NCI-H2227 treated with DMSO at 0.1 percent for 48 hours (cell line): ENCODE data around the gene NAP1L4.

Source experiments
- DNase-seq: peaks from one replicate; lab custom pipeline; 2025; lab: John Stamatoyannopoulos, UW

Gene NAP1L4

DNA sequence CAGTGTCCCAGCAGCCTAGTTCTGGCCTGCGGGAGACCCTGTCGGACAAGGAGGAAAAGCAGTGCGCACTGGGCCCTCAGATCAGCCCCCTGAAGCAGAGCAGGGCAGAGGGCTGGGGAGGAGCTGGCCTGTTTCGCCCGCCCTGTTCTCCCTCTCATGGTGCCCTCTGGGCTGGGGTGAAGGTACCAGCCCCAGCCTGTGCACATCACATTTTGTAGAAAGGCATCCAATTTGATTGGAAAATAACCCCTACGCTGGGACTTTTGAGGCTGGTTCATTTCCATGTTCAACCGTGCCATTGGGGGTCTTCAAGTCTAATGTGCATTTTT, 832 bp upstream of the NAP1L4 start:
- DNase-seq, result peak; percentile 56

DNA sequence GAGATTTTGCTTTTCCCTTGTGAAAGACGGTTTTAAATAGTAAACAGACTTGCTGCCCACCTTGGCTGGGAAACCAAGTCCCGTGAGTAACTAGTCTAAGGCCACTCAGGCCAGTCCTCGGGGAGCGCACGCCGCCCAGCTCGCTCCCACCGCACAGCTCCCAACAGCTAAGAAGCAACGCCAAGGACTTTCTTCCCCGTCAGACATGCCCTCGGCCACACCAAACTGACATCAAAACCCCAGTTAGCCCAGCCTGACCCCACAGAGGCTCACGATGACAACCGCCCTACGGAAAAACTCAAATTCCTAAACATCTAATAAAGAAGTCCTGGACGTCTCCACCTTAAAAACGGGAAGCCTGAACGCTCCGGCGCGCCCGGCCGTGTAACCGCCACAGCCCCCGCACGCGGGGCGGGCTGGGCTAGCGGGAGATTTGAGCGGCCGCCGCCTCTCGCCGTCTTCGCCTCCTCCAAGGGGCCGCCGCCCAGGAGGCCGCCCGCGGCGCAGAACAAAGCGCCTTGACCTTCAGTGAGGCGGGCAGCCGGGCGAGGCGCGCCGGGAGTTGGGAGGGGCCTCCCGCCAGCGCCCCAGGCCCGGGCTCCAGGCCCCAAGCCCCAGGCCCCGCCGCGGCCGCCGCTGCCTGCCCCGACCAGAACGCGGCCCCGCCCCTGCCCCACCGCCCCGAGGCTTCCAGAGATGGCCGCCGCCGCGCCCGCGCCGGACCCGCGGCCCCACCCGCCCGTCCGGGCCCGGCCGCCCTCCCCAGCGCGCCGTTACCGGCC, 486 bp downstream of the NAP1L4 start:
- no peak for DNase-seq

DNA sequence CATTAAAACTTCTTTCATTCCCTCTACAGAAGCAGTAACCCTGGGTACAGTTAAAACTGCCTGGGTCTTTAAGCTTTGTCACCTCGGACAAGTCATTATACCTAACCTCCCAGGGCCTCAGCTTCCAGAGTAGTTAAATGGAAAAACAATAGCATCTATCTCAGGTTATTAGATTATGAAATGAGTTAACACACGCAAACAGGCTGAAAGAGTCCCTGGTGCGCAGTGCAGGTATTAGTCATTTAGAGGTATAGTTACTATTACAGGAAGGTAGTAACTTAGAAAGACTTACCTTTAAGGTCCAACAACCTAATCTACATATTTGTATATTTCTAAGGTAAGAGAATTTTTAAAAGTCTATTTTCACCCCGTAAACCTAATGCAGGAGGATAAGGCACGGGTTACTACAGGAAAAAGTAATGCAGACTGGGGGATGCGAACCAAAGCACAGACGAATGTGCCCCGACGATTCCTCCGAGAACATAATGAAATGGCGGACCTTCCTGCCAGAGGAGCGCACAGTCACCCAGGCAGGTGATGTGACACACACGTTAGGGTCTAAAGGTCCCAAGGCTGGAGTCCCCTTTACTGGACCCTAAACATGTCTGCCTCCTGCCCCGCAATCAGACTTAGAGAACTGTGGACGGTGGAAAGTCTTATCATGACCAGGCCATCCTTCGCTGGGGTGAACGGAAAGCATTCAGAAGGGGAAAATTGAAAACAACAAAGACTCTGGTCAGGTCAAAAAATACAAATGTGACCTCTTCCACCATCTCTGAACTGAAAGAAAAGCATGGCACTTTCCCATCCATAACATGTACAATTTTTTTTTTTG, 1.3 kb downstream of the NAP1L4 start:
- DNase-seq, result no peak

DNA sequence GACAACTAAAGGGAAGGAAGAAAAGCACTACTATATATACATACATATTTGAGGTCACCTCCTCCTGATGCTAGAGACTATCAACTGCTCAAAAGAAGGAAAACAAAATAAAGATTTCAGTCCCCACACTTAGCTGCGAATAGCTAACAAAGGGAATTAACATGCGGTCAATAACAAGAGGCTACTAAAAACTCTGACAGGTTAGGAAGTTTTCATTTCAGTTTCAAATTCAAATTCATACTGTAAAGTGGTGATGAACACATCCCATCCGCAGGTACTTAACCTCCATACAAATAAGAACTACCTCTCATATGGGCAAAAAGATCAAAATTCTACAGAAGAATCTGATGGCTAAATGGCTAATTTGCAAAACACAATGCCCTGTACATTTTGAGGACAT, 2.6 kb downstream of the NAP1L4 start:
- DNase-seq, result no peak

DNA sequence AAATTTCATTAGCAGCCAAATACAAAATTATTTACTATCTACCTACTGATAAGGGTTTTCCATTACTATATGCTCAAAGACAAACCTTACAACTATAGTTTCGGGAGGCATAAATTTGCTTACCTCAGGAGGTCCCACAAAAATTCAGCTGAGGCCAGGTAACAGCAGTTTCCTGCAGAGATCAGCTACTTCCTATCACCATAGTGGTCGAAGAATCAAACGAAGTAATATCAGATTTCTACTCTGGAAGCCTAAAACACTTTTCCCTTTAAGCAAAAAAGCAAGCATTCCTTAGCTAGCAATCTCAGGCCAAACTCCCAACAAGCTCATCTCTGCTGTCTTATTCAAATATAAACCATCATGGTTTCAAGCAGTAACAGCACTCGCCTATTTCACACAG, 3.1 kb downstream of the NAP1L4 start:
- DNase-seq, result no peak

DNA sequence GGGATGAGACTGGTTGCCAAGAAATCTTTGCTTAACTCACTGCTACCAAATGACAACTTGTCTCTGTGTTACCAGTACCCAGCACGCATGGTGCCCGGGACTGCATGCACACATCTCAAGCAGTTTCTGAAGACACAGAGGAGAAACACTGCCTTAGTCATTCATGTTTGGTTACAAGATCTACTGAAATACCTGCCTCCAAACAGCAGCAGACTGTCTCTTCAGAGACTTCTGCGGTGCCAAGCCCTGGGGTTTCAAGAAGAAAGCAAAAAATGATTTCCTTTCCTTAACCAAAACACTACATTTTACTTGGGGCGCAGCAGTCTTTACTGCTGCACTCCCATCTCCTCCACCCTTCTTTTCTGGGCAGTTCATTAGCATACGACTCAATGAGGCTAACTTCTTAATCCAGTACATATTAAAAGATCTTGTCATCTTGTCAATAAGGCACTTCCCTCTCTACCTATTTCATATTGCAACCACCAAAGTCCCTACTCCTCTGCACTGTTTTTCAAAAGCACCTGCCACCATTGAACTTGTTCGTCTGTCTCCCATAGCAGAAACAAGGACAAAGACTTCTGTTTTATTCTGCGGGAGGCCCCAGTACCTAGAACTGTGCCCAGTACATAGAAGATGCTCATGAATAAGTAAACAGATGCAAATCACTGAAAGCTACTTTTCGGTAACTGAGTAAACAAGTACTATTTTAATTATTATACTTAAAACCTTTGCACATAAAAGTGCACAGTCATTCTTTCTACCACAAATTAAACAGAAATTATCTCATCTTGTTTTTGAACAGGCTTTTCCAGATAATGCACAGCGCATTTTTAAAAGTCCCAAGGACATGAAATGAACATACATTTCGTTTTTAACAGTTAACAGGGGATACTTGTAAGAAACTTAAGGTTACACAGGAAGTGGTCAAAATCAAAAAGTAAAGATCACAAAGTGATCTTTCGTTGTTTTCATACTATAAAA, 4.0 kb downstream of the NAP1L4 start:
- no peak for DNase-seq

DNA sequence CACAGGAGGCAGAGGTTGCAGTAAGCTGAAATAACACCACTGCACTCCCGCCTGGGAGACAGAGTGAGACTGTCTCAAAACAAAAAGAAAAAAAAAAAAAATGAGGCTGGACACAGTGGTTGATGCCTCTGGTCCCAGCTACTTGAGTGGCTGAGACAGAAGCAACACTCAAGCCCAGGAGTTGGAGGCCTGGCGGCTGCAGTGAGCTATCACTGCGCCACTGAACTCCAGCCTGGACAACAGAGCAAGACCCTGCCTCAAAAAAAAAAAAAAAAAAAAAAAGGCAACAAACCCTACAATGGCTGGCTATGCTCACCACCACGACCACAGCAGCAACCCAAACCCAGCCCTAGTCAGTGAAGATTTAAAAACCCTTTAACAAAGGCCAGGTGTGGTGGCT, 8.2 kb downstream of the NAP1L4 start:
- no peak for DNase-seq

DNA sequence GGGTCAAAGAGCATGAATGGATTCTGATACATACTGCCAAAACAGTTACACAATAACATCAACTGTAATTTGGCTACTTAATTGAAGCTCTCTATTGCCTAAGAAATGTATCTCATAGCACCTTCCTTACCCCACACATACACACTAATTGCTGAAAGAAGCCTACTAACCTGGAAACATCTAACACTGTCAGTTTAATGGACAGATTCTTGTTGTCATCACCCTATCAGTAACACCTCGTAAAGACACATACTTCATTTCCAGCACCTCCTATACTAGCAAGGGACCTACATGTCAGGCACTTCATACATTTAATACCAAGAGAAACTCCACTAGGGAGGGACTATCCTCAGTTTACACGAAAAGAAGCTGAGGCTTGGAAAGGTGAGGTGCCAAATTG, 9.9 kb downstream of the NAP1L4 start:
- no peak for DNase-seq

DNA sequence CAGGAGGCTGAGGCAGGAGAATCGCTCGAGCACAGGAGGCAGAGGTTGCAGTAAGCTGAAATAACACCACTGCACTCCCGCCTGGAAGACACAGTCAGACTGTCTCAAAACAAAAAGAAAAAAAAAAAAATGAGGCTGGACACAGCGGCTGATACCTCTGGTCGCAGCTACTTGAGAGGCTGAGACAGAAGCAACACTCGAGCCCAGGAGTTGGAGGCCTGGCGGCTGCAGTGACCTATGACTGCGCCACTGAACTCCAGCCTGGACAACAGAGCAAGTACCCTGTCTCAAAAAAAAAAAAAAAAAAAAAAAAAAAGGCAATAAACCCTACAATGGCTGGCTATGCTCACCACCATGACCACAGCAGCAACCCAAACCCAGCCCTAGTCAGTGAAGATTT, 11.0 kb downstream of the NAP1L4 start:
- no peak for DNase-seq

DNA sequence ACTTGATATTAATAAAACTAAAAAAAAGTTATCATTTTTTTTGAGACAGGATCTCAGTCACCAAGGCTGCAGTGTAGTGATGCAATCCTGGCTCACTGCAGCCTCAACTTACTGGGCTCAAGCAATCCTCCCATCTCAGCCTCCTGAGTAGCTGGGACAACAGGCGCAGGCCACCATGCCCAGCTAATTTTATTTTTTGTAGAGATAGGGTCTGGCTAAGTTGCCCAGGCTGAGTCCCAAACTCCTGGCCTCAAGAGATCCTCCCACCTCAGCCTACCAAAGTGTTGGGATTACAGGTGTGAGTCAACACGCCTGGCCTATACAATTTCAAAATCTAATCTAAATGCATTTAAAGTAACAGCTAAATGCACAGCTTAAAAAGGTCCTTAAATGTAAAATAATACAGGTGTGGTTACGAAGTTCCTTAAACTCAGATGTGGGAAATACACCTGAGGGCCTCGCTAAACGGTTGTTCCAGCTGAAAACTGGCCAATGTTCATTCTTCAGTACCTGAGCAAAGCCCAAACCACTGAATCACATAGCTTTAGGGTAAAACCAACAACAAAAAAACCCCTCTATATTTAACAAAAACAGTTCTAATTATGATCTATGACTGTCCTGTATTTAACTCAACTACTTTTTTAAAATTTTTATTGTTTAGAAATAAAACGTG, 11.8 kb downstream of the NAP1L4 start:
- no peak for DNase-seq

DNA sequence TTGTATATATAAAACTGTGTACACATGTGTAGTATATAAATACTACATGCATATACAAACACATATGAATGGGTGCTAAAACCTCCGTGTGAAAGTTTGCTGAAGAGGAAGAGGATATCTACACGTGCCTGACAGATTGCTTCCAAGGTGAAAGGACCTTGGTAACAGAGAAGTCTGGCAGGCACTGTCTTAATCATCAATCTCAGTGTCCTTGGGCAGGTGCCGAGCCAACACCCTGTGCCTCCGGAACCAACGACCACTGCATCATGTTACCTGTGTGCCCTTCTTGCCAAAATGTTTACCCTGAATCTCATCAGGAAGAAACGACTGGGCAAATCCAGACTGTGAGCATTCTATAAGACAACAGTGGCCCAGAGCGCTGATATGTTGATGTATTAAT, 15.0 kb downstream of the NAP1L4 start:
- DNase-seq, result no peak

DNA sequence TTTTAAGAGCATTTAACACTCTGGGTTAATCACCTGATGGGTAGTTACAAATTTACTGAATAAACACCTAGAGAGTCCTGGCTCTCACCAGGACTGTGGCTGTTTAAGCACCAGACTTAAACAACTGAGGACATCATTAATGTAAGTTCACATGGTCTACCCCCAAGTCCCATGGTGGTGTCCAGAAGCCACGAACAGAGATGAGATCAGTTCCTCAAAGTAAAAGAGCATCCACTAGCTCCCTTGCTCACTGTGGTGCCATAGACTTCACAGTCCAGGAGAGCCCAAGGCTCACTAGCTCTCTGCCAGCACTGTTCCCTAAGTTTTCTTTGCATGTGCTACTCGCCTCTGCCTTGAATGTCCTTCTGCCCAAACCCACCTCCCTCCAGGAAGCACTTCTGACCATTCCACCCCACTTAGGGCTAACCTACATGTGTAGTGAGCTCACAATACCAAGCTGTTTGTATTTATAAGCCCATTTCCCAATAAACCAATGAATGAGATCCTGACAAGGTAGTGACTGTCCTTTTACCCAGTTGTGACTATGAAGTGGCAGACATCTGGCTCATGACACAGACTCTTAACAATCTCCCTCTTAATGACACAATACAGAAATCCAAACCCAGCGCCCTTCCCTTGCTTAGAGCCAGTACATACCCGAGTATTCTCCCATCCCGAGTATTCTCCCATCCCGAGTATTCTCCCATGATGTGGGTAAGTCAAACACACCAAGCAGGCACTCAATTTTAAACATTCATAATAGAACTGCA, 15.7 kb downstream of the NAP1L4 start:
- no peak for DNase-seq

DNA sequence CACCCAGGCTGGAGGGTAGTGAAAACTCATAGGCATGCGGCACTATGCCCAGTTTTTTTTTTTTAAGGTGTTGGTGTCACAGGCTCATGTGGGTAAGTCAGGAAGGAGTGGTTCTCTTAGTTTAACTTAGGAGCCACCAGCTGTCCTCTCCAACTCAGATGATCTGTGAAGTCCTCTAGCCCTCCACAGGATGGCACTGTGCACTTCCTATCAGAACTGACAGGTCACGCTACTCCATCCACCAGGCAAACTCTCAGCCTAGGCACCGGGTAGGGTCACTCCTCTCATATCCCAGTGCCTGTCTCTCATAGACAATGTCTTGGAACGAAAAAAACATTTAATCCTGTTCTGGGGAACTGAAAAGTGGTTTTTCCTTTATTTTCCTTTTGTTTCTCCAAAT, 16.5 kb downstream of the NAP1L4 start:
- no peak for DNase-seq

DNA sequence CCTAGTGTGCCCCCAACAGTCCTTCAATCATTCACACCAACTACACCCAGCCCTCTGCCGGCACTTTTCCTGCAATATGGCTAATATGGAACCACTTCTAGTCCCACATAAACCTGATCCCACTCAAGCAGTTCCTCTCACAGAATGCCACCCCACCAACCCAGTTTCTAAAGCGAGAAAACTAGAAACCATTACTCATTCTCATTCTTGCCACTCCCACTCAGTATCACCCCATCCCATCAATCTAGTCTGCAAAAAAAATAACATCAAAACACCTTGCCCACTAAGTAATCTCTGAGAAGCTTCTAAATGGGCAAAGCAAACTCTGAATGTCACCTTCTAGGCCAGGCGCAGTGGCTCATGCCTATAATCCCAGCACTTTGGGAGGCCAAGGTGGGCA, 17.9 kb downstream of the NAP1L4 start:
- no peak for DNase-seq

DNA sequence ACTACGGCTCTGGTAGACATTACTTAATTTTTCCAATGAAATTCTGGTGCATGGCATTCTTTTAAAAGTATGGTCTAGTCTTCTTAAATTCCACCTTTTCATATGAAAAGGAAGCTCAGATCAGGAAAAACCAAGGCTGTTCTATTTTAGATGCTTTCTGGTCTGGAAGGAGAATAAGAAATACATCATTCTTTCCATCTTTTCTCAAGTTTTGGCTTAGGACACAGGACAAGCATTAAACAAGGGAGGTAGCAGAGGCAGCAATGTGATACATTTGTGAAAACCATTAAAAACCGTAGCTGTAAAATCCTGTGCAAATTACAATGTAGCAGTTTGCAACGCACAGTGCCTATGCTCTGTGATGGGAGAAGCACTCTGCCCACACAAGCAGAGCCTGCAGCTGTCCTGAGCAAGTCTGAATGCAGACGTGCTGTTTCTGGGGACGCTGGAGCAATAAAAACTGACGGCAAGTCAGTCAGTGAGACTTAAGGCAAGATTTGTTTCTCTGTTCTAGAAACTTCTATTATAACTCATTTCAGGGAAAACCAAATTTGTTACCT, 23.7 kb downstream of the NAP1L4 start:
- DNase-seq, result no peak

DNA sequence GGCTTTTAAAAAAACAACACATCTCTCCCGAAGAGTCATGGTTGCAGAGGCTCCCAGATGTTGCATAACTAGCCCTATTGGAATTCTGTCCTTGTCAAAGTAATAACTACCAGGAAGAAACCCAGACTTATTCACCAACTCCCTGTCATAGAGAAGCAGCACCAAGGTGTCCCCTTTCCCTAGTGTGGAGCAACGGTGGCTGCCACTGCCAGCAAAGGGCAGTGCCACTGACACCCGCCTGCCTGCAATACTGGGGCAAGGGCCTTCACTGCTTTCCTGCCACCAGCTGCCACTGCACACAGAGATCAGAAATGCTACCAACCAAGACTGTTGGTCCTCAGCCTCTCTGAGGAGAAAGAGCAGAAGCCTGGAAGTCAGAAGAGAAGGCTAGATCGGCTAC, 27.3 kb downstream of the NAP1L4 start:
- DNase-seq, result no peak

DNA sequence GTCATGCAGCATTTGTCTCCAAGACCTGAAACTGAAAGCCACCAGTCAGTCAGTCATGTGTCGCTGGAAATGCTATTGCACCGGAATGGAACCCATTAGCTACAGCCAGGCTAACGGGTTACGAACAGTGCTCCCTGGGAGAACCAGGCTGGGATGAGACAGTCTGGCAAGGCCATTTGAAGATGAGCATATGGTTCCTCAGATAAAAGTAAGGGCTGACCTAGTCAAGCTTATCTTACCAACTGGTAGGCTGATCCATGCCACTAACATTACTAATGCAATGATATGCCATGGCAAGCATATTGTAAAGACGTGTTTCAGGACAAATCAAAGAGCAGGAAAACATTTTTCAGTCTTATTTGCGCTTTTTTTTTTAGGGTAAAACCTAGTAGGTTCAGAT, 28.4 kb downstream of the NAP1L4 start:
- DNase-seq, result no peak

DNA sequence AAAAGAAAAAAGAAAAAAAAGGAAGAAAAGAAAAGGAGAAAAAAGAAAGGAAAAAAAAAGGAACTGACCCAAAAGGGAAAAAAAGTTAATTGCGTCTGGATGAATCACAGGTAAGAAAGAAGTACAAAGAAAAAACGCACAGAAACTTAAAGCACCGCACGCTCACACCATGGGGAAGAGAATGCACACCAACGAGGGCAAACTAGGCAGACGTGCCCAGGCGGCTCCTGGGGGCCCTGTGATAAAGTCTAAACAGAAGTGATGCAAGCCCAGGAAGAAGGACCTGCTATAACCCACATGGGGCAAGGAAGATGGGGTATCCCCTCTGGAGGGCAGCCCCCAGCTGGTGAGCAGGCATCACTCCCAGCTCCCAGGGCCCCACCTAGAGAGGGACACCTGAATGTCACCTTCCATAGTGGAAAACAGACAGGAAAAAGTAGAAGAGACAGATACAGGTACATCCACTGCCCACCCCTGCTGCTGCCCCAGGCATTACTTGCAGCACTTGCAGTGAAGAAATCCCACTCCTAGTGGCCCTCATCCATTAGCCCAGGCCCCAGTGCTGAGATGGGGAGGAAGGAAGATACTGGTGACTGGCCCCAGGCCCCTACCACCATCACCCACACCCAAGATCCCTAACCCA, 28.9 kb downstream of the NAP1L4 start:
- no peak for DNase-seq

DNA sequence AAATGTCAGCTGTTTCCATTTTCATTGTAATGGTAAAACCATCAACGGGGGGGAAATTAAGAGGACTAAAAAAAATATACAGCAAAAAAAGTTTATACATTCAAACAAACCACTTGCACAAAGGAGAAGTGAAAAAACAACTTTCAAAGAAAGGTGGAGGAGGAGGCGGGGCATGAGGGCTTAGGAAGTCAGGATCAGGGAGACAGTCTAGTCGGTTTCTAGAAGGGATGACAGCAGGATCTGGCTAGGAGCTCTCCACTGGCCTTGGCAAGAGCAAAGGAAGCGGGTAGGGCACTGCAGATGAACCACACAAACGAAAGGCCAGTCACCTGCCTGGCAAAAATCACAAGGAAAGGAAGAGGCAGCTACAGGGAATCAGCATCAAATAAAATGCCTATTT, 31.0 kb downstream of the NAP1L4 start:
- DNase-seq, result no peak

DNA sequence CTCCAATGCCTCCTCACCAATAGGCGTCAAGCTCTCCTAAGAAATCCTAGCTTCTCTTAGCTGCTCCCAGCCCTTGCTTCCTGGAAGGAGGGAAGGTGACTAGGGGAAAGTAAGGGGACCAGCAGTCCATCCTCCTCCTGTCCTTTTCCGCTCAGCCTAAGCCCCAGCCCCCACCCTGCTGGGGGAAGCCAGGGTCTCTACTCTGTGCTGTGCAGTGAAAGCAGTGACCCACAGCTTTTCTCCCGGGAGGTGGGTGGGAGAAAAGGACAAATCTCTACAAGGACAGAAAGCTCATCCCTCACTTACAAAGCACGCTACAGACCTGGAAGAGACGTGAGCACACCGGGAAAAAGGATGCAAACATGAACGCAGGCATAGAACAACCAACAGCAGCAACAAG, 32.0 kb downstream of the NAP1L4 start:
- DNase-seq, result no peak
